BE2C (cell line): ENCODE results near the gene IRF2BPL.
A peak's percentile ranks its signal among the peaks of the same experiment; 100 is the strongest.

Experiments
- DNase-seq: peaks from one replicate; pipeline ENCODE4 v3.0.0-alpha.2; 2020
- H3K27me3 ChIP-seq: fragments of 250-450 bp; sonication (Bioruptor Pico); 2 replicates; pipeline ENCODE4 v1.5.1; 2020; ENCODE audit warnings: mild to moderate bottlenecking
- H3K36me3 ChIP-seq: fragments of 250-450 bp; sonication (Bioruptor Pico); 2 replicates; pipeline ENCODE4 v1.5.1; 2020; ENCODE audit warnings: mild to moderate bottlenecking
- H3K4me1 ChIP-seq: fragments of 250-450 bp; sonication (Bioruptor Pico); 2 replicates; pipeline ENCODE4 v1.5.1; 2020
- H3K4me3 ChIP-seq: 2 replicates; pipeline ENCODE4 v1.5.1; 2011; ENCODE audit warnings: low read depth, low read length
- H3K9me3 ChIP-seq: fragments of 250-450 bp; sonication (Bioruptor Pico); 2 replicates; pipeline ENCODE4 v1.5.1; 2020
- CTCF ChIP-seq: IDR thresholded peaks from 2 replicates; pipeline ENCODE4 v1.5.1; 2012; ENCODE audit warnings: mild to moderate bottlenecking, low read depth, low read length

IRF2BPL gene

GRCh38 chr14:77041881-77042545, 13.5 kb upstream of the IRF2BPL start:
- DNase-seq = no peak
- TF ChIP-seq CTCF = no peak
- no peaks in the 10 kb centered on the region for H3K9me3 ChIP-seq
- no peaks in the 10 kb centered on the region for H3K36me3 ChIP-seq
- no peak overlapping the region for H3K4me3 ChIP-seq
- H3K27me3 ChIP-seq = no peaks in the 10 kb centered on the region
- peaks cover 68% of the 10 kb centered on the region for H3K4me1 ChIP-seq

DNA sequence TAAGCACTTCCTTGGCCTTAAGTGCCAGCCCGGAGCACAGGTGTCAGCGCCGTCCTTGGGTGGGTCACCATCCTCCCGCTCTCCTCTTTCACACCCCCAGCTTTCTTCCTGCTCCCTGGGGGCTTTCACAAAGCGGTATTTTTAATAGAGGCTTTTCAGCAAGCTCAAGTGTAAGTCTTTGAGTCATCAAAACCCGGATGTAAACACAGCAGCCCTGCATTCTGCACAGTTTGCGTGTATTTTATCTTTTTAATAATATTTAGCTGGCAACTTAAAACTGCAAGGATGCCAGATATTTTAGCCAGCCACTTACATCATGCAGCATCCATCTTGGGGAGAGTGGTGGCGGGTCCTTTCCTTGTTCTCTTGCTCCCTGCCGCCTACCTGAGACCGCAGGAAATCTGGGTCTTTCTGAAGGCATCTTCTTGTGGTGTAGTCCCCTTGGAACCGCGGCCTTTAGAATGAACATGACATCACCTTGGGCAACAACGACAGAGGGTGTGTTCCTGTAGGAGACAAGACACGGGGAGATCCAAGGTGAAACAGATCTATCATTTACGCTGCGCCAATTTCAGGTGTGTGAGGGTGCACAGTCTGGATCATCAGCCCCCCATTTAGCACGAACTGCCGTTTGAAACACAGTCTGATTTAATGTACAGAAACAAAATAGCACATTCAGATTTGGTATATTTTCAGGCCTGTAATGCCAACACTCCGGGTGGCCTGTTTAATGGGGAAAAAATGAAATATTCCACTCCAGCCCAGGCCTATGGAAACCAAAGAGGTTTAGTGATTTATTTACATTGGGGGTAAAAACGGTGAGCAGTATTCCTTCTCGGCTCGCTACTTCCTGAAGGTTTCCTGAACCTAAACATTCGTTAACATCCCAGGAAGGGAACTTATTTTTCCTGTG, 12.5 kb upstream of the IRF2BPL start:
- Histone ChIP-seq H3K9me3 (no peaks in the 10 kb centered on the region), H3K4me3 (peak overlapping the region; percentile 38), H3K36me3 (no peaks in the 10 kb centered on the region), H3K4me1 (peaks cover 69% of the 10 kb centered on the region), H3K27me3 (no peaks in the 10 kb centered on the region)
- no peak for DNase-seq
- TF ChIP-seq CTCF = no peak

GRCh38 chr14:77040059-77040740, 11.7 kb upstream of the IRF2BPL start:
- H3K36me3 ChIP-seq = no peaks in the 10 kb centered on the region
- H3K4me3 ChIP-seq = peak overlapping the region; percentile 52
- H3K9me3 ChIP-seq = no peaks in the 10 kb centered on the region
- peaks cover 65% of the 10 kb centered on the region for H3K4me1 ChIP-seq
- no peak for TF ChIP-seq CTCF
- H3K27me3 ChIP-seq = no peaks in the 10 kb centered on the region
- peak; percentile 100 for DNase-seq

GRCh38 chr14:77039285-77040058, 11.0 kb upstream of the IRF2BPL start:
- peak overlapping the region; percentile 52 for H3K4me3 ChIP-seq
- TF ChIP-seq CTCF = no peak
- no peaks in the 10 kb centered on the region for H3K9me3 ChIP-seq
- no peaks in the 10 kb centered on the region for H3K36me3 ChIP-seq
- H3K4me1 ChIP-seq = peaks cover 60% of the 10 kb centered on the region
- no peak for DNase-seq
- no peaks in the 10 kb centered on the region for H3K27me3 ChIP-seq

- no peak for DNase-seq
- no peaks in the 10 kb centered on the region for H3K9me3 ChIP-seq
- H3K36me3 ChIP-seq = no peaks in the 10 kb centered on the region
- TF ChIP-seq CTCF = no peak
- no peaks in the 10 kb centered on the region for H3K27me3 ChIP-seq
- peak overlapping the region; percentile 52; the same call in 1 of the 2 replicates for H3K4me3 ChIP-seq
- peaks cover 49% of the 10 kb centered on the region for H3K4me1 ChIP-seq
Measured at GRCh38 chr14:77037938-77038568, 9.5 kb upstream of the IRF2BPL start.
